ENCODE measurements around the gene FGFR2.

FGFR2 gene

GRCh38 chr10:121551210-121551885 is 46.9 kb downstream of the FGFR2 start:
- no peak for DNase-seq

GRCh38 chr10:121544301-121544869 is 53.9 kb downstream of the FGFR2 start:
- no peak for DNase-seq

DNA sequence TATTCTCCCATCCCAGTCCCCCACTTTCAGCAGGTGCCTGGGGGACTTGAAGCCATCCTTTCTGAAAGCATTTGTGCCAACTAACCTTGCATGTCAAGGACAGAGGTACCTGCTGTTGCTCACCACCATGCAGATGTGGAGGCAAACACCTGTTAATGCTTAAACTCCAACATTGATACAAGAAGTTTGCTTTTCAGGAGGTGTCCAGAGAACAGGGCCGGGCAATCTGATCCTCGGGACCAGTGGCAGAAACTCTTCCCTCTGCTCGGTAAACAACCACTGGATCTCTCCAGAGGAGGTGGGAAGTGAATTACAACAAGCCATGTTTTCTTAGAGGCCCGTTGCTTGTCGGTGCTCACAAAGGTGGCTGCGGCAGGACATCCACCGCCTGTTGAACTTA is 54.7 kb downstream of the FGFR2 start:
- DNase-seq = no peak

DNA sequence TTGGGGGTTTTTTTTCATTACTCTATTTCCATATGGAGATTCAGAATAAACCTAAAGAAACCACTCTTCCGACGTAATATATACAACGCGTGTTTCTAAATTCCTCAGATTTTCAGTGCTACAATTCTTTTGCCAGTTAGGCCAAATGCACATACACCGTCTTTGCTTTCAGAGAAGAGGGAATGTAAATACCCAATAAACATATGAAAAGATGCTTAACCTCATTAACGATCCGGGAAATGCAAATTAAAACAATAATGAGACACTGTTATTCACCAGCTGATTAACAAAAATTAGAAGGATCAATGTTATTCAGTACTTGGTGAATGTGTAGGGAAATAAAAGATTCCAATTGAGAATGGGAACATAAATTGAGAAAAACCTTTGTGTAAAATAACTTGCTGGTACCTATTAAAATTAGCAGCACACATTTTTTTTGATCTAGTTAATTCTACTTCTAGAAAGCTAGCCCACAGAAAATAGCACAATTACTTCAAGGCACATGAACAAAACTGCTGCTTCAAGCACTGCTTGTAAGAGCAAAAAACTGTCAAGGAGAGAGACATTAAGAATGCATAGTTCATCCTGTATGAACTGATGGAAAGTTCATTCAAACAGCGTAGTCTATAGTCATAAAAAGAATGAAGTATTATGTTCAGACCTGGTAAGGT is 56.7 kb downstream of the FGFR2 start:
- no peak for DNase-seq

DNA sequence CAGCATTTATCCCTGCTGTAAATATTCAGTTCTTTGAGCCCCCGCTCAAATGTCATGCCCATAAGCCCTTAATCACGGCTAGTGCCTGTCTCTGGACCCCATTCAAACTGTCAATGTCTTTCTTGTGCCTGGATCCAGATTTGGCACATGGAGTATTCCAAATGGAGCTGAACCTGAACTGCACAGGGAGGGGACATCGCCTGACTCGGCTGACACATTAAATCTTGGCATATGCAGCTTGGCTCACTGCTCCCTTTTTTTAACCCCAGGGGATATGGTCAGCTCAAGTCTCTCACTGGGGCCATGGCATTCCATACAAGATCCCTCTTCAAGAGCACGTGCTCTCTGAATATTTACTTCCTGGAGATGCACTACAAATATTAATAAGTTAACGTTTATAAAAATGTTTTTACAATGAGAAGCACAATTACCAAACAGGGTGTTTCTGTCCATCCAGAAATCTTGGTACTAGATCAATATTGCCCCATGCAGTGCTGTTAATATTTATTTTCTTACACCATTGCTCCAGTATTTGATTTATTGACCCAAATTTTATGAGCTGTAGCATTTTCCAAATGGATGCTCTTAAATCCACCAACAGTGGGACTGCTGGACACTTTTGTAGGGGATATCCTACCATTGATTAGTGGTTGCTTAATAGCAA is 57.4 kb downstream of the FGFR2 start:
- no peak for DNase-seq

DNA sequence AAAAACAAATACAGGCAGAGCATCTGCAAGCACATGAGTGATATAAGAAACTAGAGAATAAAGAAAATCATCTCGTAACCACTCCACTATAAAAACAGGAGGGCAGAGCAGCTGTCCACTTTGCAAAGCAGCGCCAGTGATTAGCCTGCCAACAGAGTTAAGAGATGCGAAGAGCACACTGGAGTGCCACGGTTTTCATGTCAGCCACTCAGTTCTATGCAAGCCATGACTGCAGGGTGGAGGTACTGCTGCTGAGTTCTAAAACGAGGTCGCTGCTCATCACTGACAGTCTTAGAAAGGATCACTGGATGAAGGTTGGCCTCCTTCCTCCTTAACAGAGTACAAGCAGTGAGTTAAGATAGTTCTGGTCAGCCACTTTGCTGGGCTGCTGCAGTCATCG is 58.5 kb downstream of the FGFR2 start:
- no peak for DNase-seq

- no peak for DNase-seq
Measured at GRCh38 chr10:121536310-121536913, 61.8 kb downstream of the FGFR2 start.

- no peak for DNase-seq
Measured at GRCh38 chr10:121535381-121535780, 62.9 kb downstream of the FGFR2 start.

GRCh38 chr10:121532292-121532864 is 65.9 kb downstream of the FGFR2 start:
- no peak for DNase-seq

GRCh38 chr10:121531830-121532178 is 66.4 kb downstream of the FGFR2 start:
- no peak for DNase-seq

- DNase-seq = no peak
Measured at GRCh38 chr10:121531076-121531829, 67.0 kb downstream of the FGFR2 start.

- no peak for DNase-seq
Measured at GRCh38 chr10:121530481-121531075, 67.7 kb downstream of the FGFR2 start.

- no peak for DNase-seq
Measured at GRCh38 chr10:121527690-121528089, 70.6 kb downstream of the FGFR2 start.

GRCh38 chr10:121526801-121527221 is 71.4 kb downstream of the FGFR2 start:
- DNase-seq = no peak

- no peak for DNase-seq
Measured at GRCh38 chr10:121526135-121526790, 72.0 kb downstream of the FGFR2 start.

- DNase-seq = no peak
Measured at GRCh38 chr10:121525251-121526134, 72.8 kb downstream of the FGFR2 start.

DNA sequence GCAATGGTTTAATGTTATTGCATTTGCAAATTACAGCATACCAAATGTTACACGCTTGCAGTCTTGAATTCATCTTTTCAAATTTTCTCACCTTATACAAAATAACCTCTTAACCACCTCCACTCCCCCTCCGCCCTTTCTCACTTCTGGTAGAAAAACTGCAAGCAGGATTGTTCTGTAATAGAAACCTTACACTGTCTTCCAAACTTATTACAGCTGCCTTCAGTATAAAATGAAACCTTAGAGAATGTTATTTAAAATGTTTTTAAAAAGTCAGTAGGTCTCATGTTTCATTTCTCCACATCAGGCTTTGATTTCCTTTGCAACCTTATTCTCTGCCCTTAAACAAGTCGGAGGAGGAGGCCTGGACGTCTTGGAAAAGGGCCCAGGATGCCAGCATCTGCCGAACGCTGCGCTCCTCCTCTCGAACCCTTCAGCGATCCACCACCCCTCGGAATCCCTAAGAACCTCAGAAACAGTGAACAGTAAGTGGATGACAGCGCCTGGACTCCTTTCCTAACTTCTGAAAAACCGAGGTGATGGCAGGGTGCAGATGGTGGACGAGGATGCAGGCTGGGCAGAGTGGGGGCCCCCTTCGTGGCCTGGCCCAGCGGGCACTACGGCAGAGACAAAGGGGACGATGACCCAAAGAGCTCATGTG is 74.0 kb downstream of the FGFR2 start:
- no peak for DNase-seq

DNA sequence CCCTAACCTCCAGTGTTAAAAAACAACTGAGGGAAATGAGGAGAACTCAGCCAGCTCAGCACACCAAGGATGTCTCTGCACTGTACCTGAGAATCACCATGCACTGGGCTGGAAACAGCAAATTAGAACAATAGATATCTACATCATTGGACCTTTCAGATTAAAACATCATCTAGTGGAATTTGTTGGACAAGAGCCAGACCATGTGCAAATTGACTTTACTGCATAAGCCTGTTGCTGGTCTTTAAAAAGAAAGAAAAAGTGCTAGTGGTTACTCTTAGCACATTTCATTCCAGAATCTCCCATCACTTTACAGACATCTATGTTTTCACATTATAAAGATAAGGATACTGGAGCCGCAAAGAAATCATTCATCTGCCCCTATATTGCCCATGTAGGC is 75.4 kb downstream of the FGFR2 start:
- no peak for DNase-seq

DNA sequence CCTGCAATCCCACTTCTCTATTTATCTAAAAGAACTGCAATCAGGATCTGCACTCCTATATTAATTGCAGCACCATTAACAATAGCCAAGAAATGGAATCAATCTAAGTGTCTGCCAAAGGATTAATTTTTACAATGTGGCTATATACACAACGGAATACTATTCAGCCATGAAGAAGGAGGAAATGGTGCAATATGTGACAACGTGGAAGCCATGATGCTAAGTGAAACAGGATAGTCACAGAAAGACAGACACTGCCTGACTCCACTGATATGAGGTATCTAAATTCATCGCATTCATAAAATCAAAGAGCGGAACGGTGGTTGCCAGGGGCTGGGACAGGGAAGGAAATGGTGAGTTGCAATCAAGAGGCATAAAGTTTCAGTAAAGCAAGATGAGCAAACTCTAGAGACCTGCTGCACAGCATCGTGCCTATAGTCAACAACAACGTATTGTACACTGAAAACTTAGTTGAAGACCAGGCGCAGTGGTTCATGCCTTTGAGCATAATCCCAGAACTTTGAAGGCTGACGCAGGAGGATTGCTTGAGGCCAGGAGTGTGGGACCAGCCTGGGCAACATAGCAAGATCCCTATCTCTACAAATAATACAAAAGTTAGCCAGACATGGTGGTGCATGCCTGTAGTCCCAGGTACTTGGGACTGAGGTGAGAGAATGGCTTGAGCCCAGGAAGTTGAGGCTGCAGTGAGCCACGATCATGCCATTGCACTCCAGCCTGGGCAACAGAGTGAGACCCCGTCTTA is 76.3 kb downstream of the FGFR2 start:
- no peak for DNase-seq

Data from DMS53 (cell line).